Measurements from ENCODE around the gene MOB1A.
"Not testable (repeated sequence)": the region's sequence is repeated elsewhere in the genome, so short reads cannot be mapped to it uniquely, and the experiment has no call there.

MOB1A gene

DNA sequence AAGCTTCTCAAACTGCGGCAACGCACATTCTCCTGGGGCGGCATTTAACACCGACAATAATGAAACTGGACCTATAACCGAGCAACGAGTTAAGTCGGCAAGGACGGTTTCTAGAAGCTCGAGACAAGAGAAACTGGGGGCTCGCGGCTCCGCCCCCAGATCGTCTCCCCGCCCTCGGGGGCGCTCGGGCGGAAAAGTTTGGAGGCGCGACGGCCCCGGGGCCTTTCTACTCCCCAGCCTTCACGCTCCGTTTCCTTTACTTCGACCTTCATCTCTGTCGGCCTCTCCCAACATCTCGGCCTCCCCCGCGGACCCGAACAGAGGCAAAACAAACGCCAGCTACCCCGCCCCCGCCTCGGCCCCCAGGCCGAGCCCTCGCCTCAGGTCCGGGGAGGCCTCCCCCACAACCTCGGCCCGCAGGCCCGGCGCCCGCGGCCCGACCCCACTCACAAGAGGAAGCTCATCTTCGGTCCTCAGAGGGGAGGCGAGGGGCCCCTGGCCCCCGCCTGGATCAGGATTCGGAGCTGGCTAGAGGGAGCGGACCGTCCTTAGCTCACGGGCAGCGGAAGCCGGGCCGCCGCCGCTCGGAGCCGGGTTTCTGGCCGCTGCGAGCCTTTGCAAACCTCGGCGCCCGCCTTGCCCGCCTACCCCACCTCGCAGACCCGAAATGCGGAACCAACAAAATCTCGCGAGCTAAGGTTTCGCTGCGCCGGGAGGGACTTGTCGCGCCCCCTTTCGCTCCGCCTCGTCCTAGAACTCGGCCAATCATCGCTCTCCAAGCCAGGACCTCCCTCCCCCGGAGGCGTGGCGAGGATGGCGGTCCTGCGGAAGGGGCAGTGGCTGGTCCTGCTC lies at the start of gene MOB1A:
Gene MOB1A, minus strand, starts transcription at position 669 of the 852 bp plus-strand sequence. Its CDS starts 205 bp downstream, at position 464.
- peak; percentile 98 for DNase-seq

DNA sequence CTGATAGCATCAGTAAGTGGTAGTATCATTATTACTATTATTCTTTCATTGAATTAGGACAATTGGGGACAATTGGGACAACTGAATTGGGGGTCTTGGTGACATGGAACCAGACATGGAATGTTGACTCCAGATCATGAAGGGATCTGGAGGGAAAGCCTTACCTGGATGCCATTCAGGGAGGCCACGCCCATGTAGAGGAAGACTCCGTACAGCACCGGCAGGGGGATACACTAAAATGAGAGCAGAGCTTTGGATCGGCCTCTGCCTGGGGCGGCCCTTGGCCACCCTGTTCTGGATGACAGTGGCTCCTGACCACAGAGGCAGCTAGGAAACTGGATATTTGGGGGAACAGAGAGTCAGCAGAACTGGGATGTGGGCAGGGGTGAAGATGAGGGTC lies 49.0 kb upstream of the MOB1A start:
- DNase-seq: no peak

DNA sequence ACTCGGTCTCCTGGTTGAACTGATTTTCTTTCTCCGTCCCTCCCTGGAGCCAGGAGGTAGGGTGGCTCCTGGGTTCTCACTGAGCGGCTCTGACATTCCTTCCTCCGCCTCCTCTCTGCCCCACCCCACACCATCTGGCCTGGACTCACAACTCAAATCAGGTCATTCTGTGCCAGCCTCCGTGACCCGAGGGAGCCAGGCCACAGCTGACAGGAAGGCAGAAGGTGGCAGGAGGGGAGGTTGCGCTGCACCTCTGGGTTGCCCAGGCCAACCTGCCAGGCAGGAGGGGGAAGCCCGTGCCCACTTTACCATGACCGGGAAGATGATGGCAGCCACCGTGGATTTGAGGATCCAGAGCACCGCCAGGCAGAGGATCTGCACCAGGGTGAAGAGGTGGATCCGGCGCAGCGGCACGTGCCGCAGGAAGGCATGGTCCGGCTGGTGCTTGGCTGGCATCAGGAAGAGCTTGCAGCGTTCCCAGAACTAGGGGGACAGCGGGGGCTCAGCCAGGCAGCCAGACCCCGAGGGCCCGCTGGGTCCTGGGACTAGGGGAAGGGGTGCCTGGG lies 48.1 kb upstream of the MOB1A start:
- DNase-seq: no peak

DNA sequence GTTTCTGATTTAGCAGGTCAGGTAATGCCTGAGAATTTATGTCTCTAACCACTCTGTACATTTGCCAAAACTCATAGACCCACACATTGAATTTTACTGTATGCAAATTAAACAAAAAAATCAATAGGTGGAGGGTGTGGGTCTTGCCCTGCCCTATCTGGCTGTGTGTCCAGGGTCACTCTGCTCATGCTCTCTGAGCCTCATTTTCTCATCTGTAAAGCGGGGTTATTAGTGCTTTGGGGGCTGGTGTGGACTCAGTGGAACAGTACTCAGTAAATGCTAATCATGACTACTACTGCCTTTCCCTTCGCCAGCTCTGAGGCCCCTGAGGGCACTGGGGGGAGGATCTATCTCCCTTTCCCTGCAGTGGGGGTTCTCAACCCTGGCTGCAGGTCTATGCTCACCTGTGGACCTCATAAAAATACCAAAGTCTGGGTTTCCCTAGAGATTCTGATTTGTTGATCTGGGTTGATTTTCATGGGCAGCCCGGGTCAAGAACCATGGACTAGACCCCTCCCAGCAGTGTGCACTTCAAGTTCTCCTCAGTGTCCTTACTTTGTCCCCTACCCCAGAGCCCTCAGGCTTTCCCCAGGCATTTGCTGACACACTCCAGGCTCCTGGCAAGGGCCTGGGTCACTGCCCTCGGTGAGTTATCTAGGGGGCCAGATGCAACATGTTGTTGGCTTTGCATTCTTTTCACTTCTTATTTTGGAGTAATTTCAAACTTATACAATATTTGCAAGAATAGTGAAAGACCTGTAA lies 47.2 kb upstream of the MOB1A start:
- DNase-seq: no peak

DNA sequence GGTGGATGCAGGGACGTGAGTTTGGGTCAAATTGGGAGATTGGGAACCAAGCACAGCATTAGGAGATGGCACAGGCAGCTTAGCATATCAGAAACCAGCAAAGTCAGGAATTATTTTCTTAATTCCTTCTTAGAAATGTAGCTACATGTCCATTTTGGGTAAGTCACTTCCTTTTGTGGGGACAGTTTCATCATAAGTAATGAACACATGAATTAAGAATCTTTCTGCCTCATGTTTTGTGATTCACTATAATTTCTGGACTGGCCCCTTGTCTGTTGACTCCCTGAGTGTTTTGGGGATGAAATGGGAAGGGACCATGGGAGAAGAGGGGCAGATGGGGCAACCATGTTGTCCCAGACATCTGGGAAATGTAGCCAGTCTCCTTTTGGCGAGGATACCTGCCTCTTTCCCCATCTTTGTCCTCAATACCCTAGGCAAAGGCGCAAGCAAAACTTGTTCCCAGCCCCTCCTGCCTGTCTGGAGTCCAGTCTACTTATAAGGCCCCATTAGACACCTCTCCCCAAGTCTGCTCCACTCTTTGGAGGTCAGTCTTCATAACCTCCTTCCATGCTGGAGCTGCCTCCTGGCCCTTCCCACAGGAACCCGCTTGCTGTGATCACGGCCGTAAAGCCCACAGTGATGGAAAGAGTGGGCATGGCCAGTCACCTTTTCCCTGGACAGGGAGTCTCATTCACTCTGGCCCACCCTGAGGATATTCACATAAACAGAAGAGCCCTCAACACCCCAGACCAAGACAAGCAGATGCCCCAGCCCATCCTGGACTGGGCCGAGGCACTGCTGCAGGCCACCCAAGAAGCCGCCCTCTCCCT lies 45.5 kb upstream of the MOB1A start:
- no peak for DNase-seq

DNA sequence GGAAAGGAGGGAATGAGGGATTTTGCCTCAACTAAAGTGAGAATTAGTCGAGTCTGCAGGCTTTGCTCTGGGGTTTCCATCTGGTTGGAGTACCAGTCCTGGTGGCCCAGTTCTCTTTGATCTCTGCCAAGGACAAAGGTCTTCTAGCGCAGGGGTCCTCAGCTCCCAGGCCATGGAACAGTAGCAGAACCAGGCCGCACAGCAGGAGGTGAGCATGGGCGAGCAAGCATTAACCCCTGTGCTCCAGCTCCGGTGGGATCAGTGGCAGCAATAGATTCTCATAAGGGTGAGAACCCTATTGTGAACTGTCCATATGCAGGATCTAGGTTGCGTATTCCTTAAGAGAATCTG lies 43.6 kb upstream of the MOB1A start:
- DNase-seq: no peak

DNA sequence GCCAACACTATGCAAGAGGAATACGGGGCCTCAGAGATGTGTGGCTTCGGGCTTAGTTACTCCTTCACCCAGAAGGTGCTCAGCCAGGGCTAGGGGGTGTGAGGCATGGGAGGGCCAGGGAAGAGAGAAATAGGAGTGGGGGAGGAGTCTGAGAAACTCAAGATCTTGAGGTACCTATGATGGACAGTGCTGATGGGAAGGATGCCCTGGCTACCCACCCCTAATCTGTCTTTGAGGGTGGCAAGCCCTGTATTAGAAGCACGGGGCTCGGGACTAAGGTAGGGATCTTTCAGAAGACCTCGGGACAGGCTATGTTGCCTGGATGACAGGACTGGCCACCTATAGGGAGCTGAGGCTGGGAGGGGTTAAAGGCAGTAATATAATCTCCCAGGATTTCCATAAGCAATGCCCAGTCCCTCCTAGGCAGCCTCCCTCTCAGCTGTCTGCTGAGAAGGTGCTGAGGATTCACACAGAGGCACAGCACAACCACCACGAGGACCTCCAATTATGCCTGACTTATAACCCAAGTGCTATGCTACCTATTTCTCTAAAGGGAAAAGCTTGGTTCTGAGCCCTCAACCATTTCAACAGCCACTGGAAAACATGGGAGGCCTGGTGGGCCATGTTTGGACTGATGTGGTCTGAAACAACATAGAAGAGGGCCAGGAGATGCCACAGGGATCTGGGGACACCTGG lies 43.1 kb upstream of the MOB1A start:
- no peak for DNase-seq

DNA sequence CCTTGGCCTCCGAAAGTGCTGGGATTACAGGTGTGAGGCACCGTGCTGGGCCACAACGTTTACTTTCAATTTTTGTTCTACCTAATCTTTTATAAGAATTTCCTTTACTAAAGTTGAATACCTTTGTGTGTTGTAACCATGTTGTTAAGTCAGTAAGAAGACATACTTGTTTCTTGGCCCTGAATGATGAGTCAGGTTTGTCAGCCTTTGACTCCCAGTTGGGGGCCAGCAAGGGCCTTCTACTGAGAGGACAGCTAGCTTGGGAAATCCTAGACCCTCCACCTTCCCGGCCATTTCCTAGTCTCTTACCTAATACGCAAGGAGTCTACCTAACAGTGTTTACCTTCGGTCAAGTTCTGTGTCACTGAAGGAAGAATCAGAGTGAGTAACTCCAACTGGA lies 42.4 kb upstream of the MOB1A start:
- DNase-seq: no peak

DNA sequence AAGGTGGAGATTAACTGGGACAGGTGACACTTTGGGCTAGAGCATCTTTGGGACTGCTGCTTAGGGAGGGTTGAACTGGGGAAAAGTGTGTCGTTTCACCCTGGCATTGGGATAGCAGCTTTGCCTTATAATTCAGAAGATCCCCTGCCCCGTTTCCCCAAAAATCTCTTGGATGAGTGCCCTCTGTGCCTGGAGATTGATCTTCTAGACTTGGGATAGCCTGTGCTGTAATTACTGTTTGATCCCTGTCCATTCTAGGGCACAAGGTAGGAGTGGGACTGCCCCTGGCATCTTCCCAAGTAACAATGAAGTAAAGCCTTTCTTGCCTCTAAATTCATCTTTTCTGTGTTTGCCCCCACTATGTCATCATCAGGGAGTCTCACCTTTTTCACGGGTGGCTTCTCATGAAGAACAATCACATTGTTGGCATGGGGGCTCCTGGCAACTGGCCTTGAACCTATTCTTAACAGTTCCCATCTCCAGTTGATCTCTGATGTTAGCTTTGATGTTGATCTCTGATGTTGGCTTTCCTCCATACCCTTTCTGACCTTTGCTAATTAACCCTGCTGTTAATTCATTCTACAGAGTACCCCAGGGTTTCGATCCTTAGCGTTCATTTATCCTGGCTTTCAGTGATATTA lies 41.3 kb upstream of the MOB1A start:
- no peak for DNase-seq

DNA sequence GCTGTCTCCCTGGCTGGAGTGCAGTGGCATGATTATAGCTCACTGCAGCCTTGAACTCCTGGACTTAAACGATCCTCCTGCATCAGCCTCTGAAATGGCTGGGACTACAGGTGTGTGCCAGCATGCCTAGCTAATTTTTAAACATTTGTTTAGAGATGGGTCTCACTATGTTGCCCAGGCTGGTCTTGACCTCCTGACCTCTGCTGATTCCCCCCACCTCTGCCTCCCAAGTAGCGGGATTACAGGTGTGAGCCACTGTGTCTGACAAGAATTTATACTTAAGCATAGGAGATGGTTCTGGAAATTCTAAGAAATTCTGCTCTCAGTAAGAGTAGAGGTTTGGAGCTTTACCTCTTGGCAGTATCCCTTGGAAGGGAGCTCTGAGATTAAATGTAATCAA lies 38.0 kb upstream of the MOB1A start:
- DNase-seq: no peak

DNA sequence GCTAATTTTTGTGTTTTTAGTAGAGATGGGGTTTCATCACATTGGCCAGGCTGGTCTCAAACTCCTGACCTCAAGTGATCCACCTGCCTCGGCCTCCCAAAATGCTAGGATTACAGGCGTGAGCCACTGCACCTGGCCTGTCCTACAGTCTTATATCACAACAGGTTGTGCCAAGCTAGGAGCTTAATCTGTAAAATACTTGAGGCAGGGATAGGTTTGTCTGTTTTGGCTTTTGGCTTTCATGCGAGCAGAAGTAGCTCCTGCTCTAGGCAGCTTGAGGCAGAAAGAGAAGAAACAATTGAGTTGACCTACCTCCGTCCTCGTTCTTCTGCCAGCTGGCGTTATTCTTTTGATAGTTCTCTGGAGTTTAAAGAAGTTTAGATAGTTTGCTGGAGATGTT lies 37.1 kb upstream of the MOB1A start:
- not testable (repeated sequence) for DNase-seq

DNA sequence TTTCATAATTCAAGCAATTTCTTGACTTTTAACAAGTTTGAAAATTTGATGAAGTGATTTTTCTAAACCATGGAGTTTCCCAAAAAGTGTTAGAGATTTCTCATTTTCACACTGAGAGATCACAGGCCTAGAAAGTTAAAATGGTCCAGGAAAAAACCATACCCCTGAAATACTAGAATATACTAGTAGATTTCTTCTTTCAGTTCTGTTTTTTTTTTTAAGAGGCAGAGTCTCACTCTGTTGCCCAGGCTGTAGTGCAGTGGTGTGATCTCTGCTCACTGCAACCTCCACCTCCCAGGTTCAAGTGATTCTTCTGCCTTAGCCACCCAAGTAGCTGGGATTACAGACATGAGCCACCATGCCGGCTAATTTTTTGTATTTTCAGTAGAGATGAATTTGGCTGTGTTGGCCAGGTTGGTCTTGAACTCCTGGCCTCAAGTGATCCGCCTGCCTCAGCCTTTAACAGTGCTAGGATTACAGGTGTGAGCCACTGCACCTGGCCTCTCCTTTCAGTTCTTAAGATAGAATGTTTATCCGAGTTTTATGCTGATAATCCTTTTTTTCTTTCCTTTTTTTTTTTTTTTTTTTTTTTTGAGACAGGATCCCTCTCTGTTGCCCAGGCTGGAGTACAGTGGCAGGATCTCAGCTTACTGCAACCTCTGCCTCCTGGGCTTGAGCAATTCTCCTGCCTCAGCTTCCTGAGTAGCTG lies 34.2 kb upstream of the MOB1A start:
- DNase-seq: no peak

DNA sequence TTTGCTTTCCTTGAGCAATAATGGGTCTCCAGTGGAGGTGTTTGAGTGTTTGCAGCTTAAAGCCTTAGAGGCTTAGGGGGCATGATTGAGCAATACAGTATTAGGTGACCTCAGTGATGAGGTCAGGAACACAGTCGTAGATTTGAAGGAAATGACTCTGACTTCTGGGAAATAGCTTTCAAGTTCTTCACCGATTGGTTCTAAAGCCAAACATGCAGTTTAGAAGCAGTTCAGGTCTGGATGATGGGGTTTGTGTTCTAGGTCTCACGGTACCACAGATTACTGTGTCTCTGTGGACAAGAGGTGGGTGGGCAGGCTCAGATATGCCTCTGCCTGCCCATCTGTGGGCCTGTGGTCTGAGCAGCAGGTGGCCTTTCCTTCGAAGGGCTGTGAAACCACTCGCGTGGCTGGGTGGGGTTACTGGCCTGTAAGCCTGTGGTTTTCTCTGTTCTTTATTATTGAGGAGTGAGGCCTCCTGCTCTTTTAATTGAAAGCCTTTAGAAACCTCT lies 27.6 kb upstream of the MOB1A start:
- DNase-seq: peak; percentile 43

DNA sequence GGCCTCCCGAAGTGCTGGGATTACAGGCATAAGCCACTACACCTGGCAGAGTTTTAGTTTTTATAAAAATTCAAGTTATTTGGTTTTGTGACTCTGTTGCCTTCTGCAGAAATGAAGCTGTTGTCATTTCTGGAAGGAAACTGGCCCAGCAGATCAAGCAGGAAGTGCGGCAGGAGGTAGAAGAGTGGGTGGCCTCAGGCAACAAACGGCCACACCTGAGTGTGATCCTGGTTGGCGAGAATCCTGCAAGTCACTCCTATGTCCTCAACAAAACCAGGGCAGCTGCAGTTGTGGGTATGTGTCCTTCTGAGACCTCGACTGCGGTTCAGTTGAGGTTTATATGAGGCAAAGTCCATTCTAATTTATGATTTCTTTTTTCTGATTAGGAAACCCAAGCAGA lies 26.9 kb upstream of the MOB1A start:
- DNase-seq: no peak

DNA sequence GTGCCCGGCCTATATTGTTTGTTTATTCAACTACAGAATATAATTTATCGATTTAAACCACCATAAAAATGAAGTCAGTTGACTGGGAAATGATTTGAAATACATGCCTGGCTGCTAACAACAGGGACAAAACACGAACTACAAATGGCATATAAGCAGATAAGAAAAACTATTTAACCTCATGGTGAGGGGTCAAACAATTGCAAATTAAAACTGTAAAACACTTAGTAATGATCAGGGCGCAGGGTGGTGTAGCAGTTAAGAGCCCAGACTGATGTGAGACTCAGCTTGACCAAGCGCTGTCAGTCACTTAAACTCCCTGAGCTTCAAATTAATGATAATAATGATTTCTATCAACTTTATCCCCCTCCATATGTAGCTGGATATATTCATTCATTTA lies 26.4 kb upstream of the MOB1A start:
- no peak for DNase-seq

DNA sequence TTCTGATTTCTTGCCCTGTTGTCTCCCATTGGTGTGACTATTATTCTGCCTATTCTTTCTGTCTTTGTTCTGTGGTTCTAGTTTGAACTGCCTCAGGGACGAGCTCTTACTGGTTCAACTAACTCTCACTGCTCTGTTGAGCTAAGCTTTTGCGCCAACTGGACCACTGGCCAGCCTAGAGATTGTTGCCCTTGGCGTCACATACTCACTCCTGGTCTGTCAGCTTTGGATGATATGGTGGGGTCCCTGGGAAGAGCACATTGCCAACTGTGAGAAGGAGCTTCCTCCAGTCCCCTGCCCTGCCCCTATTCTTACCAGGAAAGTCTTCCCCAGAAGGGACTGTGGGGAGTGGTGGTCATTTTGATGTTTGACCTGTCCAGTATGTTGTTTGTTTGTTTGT lies 25.8 kb upstream of the MOB1A start:
- DNase-seq: no peak

DNA sequence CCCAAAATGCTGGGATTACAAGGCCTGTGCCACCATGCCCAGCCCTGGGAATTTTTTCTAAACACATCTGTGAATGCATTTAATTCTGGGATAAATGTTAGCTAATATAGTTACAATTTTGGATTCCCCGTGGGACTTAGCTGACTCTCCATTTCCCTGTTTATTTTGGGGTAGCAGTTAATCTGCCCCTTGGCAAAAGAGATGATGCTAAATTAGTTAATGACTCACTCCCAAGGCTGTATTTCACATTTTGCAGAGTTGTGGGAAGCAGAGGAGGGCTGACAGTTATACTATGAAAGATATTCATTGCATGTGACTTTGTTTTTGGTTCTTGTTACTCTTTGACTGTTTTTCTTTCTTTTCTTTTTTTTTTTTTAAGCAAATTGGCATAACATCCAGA lies 22.9 kb upstream of the MOB1A start:
- DNase-seq: peak; percentile 75

DNA sequence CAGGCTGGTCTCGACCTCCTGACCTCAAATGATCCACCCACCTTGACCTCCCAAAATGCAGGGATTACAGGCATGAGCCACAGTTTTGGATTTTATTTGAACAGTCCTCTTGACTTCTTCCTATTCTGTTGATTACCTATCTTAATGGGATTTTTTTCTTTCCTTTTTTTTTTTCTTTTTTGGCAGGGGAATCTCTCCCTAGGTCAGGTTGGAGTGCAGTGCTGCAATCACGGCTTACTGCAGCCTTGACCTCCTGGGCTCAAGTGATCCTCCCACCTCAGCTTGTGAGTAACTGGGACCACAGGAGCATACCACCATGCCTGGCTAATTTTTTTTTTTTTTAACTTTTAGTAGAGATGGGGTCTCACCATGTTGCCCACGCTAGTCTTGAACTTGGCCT lies 22.5 kb upstream of the MOB1A start:
- no peak for DNase-seq

DNA sequence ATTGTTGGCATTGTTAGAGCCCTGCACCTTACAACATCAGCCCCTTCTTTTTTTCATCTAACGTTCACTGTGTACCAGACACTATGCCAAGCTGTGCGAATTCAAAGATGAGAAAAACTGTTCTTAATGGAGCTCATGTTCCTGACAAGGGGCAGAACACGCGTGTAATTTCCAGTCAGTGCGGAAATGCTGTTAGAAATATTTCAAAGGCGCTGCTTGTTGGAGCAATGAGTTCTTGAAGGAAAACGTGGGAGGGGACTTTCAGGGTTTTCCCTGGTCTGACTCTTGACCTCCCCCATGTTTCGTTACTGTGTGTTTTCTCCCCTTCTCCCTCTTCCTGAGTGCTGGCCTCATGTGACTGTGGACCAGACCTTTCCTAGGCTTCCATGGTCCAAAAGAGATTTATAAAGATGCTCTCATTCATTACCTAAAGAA lies 21.2 kb upstream of the MOB1A start:
- DNase-seq: no peak

DNA sequence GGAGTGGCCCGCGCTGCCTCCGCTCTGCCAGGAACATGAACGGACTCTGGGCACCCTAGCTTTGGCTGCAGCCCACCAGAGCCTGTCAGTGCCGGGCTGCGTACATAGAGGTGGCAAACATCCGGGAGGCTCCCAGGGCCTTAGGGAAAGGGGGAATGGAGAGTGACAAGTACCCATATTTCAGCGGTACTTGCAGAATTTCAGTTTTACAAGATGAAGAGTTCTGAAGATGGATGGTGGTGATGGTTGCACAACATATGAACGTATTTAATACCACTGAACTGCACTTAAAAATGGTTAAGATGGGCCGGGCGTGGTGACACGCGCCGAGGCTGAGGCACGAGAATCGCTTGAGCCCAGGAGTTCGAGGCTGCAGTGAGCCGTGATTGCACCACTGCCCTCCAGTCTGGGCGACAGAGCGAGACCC lies 20.6 kb upstream of the MOB1A start:
- DNase-seq: no peak
